ENCODE data around the gene RERE.

The RERE gene

DNA sequence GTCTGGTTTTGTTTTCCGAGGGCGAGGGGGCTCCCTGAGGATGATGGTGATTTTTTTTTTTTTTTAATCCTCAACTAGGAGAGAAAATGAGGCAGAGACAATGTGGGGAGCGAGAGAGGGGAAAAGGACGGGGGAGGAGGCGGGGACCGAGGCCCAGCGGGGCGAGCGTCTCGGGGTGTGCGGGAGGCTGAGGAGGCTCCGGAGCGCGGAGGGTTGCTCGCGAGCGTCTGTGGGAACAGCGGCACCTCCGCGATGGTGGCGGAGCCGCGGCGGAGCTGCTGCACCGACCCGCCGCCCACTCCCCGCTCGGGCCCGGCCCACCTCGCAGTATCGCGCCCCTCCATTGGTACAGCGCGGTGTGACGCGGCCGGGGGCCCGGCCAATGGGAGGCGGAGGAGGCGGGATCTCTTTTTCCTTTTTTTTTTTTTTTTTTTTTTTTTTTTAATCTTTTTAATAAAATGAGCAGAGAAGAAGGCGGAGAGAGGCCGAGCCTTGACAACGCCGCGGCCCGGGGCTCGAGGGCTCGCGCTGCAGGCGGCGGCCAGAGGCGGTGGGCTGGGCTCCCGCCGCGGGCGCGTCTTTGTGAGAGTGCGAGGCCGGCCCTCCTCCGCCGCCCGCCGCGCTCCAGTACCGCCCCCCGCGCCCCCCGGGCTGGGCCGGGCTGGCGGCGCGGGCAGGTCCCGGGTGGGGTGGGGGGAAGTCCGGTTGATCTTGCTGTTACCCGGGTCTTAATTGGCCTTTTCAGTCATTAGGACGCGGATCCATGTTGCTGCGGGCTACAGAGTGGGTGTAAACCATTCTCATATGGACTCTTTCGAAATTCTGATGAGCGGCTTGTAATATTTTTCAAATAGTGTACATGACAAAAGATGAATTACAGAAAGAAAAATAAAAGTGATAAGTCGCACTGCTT lies at the start of gene RERE:
TSS of gene RERE (minus strand) at position 229 of the 913 bp plus-strand sequence.
- DNase-seq (ENCODE audit: low read depth in 2 of 2) = peak; percentile 93

DNA sequence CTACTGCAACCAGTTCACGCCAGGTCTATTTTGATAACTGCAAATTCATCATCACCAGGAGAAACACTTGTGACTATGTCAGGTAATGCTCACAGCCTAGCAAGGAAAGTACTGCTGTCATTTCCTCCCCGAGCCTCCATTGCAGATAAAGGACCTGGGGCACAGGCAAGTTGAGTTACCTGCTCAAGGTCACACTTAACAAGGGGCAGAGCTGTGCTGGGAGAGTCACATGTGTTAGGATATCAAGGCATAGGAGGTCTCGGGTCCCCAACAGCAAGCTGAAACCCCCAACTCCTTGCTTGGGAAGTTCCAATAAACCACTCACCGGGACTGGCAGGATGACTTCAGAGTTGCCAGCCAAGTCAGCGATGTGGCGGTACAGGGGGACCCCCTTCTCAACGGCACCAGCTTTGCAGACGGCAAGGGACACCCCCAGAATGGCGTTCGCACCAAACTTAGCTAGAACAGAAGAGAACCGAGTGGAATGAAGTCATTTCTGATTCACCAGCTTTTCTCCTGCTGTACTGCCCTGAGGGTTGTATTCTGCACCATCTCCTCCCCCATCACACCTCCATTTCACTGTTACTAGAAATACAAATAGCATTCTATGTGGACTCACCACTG lies 49.5 kb upstream of the RERE start:
- no peak for DNase-seq (ENCODE audit: low read depth in 2 of 2)

DNA sequence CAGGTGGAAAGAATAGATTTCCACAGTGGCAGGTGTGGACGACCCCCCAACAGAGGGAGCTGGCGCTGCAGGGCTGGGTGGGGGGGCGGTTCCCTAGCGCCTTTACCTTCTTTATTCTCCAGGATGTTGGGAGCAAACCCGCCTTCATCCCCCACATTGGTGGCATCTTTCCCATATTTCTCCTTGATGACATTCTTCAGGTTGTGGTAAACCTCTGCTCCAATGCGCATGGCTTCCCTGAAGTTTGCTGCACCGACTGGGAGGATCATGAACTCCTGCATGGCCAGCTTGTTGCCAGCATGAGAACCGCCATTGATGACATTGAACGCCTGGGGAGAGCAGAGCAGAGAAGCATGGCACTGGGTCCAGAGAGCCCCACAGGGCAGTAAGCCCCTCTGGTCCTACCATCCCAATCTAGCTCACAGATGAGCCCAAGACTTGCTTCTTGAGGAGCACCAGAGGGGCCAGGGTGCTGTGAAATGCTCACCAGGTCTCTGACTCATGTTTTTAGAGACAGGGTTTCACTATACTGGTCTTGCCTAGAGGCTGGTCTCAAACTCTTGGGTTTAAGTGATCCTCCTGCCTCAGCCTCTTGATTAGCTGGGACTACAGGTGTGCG lies 48.8 kb upstream of the RERE start:
- no peak for DNase-seq (ENCODE audit: low read depth in 2 of 2)

DNA sequence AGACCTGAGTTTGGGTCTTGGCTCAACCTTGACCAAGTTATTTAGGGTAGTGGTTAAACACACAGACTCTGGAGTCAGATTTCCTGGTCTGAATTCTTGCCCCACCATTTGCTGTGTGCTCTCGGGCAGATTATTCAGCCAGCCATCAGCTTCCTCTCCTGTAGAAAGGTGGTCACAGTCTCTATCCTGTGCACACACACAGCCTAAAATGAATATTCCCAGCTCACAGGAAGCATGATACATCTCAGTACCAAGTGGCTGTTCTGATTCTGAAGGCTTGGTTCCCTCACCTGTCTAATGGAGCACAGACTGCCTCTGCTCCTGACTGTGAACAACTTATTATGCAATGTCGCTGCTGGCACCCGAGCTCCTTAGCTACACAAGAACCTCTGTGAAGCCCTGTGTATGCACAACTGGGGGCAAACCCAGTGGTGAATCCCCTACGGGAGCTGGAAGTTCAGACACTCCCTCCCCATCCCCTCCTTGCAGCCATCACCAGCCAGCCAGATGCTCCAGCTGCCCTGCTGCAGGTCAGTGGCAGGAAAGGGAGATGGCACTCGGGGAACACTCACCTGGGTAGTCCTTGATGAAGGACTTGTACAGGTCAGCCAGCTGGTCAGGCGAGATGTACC lies 47.4 kb upstream of the RERE start:
- no peak for DNase-seq (ENCODE audit: low read depth in 2 of 2)

DNA sequence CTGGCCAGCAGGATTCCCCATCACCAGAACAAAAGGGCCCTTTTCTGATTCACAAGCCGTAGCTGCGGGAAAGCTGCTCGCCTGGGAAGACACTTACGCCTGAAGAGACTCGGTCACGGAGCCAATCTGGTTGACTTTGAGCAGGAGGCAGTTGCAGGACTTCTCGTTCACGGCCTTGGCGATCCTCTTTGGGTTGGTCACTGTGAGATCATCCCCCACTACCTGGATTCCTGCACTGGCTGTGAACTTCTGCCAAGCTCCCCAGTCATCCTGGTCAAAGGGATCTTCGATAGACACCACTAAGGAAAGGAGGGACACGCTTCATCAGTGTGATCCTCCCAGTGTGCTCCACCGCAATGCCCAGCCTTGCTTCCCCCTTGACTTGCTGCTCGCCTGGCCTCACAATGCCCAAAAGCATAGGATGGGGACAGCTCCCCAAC lies 46.4 kb upstream of the RERE start:
- no peak for DNase-seq (ENCODE audit: low read depth in 2 of 2)

DNA sequence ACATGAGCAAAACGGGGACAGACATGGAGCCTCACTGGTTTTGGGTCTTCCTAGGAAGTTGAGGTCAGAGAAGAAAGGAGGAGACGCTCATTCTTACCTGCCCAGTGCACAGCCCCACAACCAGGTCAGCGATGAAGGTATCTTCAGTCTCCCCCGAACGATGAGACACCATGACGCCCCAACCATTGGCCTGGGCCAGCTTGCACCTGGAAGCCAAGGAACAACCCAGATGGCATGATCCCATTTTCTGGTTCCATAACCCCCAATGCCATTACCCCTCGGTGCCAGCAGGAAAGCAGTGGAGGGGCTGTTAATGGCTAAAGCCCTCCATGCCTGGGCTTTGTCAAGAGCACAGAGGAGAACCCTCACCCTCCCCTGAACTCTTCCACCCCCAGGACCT lies 45.7 kb upstream of the RERE start:
- DNase-seq (ENCODE audit: low read depth in 2 of 2) = no peak

DNA sequence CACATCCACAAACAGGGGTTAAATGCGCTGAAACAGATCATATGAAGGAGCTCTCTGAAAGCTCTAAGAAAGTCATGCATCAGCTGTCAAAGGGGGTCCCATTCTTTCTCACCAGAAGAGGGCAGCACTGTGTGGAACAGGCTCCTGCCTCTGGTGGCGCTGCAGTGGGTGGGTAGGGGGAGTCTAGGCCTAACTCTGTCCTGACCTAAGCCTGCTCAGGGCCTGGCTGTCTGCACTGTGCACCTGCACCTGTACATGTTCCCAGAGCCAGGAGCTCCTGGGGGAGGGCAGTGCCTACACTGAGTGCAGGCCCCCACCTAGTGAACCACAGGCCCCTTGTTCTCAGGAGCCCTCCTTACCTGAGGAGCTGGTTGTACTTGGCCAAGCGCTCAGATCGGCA lies 45.1 kb upstream of the RERE start:
- DNase-seq (ENCODE audit: low read depth in 2 of 2) = no peak

DNA sequence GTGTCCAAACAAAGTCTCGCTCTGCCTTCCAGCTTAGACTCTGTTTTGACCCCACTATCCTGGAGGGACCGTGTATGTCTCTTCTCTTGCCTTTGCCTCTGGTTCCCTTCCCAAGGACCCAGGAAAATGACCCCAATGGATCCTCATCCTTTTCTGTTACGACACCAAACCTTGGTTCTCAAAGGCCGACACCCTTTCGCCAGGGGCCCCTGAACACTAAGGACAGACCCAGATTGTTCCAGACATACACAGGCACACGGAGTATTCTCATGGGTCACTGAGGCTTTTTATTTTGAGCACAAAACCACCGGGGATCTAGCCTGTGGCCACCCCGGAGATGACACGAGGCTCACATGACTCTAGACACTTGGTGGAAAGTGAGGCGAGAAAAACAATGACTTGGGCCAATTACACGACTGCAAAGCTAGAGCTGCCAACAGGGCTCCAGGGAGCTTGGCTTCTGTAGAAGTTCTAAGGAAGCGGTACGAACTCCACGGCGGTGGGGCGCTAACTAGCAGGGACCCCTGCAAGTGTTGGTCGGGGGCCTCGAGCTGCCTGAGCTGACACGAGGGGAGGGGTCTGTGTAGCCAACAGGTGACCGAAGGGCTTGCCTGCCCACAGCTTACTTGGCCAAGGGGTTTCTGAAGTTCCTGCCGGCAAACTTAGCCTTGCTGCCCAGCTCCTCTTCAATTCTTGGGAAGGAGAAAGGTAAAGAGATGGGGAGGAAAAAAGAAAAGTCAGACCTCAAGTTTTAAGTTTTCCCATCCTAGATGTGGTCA lies 43.5 kb upstream of the RERE start:
- no peak for DNase-seq (ENCODE audit: low read depth in 2 of 2)

DNA sequence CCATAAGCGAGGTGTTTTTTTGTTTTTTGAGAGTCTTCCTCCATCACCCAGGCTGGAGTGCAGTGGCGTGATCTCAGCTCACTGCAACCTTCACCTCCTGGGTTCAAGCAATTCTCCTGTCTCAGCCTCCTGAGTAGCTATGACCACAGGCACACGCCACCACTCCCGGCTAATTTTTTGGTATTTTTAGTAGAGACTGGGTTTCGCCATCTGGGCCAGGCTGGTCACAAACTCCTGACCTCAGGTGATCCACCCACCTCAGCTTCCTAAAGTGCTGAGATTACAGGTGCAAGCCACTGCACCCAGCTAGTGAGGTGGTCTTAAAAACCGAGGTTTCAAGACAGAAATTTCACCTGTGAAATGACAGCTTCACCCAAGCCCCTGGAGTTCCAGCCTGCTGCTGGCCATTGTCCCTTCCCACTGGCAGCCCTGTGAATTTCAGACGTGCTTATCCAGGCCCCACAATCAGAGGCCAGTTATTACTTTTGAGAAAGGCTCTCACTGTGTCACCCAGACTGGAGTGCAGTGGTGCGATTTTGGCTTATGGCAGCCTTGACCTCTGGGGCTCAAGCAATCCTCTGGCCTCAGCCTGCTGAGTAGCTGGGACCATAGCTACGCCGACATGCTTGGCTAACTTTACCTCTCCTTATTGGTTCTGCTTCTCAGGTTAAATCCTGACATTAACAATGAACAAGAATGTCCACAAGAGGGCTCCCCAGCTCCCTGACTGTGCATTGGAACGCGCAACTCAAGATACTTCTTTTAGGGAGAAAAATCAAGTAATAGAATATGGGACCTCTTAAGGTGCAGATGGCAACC lies 41.7 kb upstream of the RERE start:
- peak in 1 of 2 donors; percentile 23 for DNase-seq (ENCODE audit: low read depth in 2 of 2)

DNA sequence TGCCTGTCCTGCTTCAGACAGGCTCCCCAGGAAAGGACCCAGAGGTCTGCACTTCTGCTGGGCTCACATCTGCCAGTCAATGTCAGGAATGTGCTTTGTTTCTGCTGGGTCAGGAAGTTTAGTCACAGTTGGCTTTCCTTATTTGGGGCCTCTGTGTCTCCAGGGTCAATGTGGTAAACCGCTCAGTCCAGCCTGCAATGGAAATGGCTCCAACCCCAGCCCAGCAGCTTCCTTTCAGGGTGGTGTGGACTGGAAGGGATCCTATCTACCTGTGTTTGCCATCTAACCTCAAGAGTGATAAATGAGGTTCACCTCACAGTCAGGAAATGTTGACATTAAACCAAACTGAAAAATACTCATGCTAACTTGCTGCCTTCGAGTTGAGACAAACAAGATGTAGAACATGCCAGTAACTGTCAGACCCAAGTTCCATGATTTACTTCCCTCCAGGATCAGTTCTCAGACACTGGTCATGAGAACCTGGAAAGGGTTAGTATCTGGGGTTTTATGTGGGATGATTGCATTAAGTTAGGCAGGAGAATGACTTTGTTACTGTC lies 40.8 kb upstream of the RERE start:
- DNase-seq (ENCODE audit: low read depth in 2 of 2) = no peak

DNA sequence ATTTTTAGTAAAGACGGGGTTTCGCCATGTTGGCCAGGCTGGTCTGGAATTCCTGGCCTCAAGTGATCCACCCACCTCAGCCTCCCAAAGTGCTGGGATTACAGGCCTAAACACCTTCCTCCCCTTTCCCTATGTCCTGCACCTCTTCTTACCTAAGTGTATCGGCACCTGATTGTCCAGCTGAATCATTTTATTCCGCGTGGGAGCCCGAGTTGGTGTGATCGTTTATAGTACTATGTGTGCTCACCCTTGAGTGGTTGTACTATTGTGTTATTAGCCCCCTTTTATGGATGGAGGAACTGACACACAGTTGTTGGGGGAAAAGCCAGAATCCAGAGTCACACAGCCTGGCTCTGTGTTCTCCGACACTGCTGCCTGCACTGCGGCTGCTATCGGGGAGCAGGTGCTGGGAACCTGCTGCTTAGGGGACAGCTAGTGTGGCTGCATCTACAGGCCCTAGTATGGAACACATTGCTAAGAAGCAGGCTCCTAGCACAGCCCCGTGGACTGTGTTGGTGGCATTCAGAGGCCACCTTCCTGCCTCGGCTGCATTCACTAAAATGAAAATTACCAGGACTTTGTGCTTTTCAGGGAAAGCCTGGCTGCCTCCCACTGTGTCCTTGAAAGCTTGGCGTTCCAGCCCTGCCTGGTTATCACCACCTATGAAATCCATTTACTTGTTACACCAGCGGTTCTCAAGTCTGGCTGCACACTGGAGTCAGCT lies 39.4 kb upstream of the RERE start:
- DNase-seq (ENCODE audit: low read depth in 2 of 2) = no peak

DNA sequence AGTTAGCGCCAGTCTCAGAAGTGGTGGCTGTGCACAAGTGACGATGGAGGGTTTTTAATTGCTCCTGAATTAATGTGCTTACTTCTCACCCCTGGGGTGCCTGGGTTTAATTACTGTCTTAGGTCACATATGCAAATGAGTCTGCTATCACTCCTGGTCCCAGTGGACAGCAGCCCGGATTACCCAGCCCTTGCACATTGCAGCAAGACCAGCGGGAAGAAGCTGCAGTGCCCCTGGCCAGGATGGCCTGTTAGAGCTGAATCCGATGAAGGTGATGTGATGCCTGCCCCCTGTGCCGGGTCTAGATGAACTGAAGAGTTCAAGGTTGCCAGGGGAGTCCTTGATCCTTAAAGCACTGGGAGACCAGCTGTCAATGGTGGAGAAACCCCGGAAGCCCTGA lies 36.8 kb upstream of the RERE start:
- DNase-seq (ENCODE audit: low read depth in 2 of 2) = no peak

DNA sequence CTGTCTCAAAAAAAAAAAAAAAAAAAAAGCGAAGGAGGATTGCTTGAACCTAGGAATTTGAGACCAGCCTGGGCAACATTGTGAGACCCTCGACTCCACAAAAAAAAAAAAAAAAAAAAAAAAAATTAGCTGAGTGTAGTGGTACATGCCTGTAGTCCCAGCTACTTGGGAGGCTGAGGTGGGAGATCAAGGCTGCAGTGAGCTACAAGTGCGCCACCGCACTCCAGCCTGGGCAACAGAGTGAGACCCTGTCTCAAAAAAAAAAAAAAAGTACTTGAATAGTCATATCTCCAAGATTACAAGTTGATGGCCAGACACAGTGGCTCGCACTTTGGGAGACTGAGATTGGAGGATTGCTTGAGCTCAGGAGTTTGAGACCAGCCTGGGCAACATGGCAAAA lies 33.6 kb upstream of the RERE start:
- no peak for DNase-seq (ENCODE audit: low read depth in 2 of 2)

DNA sequence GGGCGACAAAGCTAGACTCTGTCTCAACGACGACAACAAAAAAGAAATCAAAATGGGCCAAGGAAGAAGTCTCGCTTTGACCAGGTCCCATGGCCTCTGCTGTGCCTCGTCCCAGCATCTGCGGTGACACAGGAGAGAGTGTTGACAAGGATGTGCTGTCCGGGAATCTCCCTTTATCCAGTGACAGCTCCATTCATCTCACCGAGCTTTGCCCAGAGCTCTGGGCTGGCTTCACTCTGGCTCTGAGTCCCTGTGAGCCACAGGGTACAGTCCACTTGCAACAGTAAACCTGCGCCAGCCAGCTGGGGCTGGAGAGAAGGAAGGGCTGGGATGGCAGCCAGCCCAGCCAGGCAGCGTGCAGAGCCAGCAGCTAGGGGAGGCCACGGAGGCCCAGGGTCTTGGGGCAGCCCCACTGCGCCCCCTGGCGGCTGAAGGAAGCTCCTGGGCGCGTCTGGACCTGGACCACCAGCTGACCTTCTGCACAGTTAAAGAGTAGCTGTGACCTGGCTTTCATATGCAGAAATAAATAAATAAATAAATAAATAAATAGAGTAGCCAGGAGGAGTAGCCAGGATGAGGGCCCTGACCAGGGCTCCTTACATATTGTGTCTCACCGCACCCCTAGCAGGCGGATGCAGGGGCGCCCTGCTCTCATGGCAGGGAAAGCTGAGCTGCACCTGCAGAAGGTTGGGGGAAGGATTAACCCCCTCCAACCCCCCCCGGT lies 31.4 kb upstream of the RERE start:
- peak; percentile 45 to 59 for DNase-seq (ENCODE audit: low read depth in 2 of 2)

DNA sequence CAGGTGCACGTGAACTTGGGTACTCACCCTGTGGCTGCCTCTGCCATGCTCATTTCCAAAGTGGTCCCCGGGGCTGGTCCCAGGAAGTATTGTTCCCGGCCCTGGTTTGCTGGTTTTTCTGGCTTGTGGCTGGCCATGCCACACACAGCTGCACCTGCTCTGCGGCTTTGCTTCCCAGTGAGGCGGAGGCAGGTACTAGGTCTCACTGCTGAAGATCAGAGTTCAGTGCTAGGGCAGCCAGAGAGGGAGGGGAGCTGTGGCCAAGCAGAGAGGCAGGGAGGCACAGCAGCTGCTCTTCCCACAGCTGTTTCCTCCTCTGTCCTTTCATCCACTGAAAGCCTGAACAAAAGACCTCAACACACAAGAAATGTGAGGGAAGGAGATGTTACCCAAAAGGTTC lies 30.6 kb upstream of the RERE start:
- DNase-seq (ENCODE audit: low read depth in 2 of 2) = no peak

DNA sequence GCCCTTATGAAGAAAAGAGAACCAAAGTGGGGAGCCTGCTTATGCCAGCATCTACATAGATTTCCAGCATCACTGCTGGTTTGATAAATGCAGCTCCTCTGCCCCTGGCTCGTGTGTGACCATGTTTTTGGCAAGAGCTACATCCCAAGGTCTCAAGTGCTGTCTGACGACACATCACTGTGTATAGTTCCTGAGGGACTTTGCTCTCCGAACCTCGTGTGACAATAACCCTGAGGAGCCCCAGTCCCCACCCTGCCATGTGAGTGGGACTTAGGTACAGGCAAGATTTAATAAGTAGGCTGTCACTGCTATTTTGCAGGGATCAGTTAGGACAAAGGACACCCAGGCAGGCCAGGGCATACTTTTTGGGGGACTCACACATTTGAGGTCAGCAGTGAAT lies 28.8 kb upstream of the RERE start:
- no peak for DNase-seq (ENCODE audit: low read depth in 2 of 2)

DNA sequence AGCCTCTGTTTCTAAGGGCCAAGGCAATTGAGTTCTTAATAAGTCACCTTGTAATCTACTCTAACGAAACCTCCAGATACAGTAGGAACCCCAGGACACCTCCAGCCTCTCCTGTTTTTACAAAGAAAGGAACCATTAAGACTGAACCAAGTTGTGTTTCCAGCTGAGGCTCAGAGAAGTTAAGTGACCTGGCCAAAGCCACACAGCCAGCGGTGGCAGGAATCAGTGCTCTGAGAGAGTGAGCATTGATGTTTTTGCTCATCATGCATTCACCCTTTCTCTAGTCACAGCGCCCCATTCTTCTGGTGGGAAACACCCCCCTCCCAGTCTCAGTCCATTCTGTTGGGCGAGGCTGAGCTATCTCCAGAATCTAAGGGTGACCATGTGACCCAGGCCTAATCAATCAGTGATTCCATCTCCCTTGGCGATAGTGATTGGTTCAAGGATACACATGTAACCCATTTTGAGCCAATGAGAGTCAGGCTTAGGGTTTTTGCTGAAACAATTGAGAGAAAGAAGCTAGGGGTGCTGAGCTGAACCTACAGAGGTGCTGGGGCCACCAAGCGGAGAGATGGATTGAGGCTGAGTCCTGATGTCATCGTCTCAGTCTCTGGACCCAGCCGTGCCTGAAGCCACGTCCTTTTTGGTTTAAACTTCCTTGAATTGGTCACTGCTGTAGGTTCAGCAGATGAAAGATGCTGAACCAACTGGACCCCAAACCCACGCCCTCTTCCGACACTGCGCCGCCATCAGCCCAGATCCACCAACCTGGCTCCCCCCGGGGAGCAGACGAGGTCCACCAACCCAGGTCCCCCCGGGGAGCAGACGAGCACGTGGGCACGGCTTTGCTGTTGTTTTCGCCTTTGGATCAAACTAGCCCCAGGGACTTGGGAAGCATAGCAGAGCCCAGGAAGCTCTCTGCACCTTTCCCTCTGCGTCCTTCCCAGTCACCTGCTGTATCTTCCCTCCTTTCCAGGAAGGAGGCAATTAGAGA lies 28.0 kb upstream of the RERE start:
- no peak for DNase-seq (ENCODE audit: low read depth in 2 of 2)

DNA sequence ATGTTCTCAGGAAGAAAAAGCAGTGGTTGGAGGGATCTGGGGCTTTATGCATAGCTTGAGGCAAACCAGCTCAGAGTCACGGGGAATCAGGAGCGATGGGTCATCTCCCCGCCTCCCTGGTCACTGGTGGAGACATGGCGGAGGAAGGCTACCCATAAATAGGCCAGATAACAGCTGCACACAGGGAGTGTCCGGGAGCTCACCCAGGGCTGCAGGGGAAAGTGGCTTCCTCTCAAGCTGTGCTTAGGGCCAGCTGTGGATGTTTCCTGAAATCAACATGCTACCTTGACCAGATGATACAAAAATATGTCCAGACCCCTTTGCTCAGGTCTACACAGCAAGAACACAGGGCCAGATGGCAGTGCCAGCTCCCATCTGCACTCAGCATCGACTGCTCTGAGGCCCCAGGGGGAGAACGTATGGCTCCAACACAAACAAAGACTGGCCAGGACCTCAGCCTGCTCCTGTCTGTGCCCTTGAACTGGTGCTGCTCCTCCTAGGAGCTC lies 27.1 kb upstream of the RERE start:
- no peak for DNase-seq (ENCODE audit: low read depth in 2 of 2)

All from stimulated activated CD8-positive, alpha-beta memory T cell treated with anti-CD3 and anti-CD28 coated beads, Interleukin-2, amount 100 ng/mL, for 1 hour (primary cell).